Activated naive CD4-positive, alpha-beta T cell treated with anti-CD3 and anti-CD28 coated beads, Interleukin-2, amount 50 U/mL, for 24 hours (primary cell): ENCODE measurements around the gene FUBP3.

Source experiments
- H3K27ac Mint-ChIP-seq: one replicate; pipeline ENCODE4 v1.8.0; 2021; ENCODE audit warnings: mild to moderate bottlenecking, mixed read lengths
- H3K27me3 Mint-ChIP-seq: one replicate; pipeline ENCODE4 v1.8.0; 2021; ENCODE audit warnings: mixed read lengths
- H3K36me3 Mint-ChIP-seq: one replicate; pipeline ENCODE4 v1.8.0; 2021; ENCODE audit warnings: mixed read lengths
- H3K4me1 Mint-ChIP-seq: one replicate; pipeline ENCODE4 v1.8.0; 2021; ENCODE audit warnings: mixed read lengths
- H3K4me3 Mint-ChIP-seq: one replicate; pipeline ENCODE4 v1.8.0; 2021; ENCODE audit warnings: mild to moderate bottlenecking, mixed read lengths
- H3K9me3 Mint-ChIP-seq: one replicate; pipeline ENCODE4 v1.8.0; 2021; ENCODE audit warnings: mixed read lengths

Gene FUBP3

DNA sequence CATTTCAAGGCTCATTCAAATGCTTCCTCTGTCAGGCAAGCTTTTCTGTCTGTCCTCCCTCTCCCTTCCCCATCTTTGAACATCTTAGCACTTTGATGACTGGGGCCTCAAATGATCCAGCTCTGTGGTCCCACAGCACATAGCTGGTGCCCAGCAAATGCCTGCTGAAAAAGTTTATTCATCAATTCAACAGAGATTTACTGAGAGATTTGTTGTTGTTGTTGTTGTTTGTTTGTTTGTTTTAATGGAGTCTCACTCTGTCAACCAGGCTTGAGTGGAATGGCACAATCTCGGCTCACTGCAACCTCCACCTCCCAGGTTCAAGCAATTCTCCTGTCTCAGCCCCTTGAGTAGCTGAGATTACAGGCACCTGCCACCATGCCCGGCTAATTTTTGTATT, 108.2 kb downstream of the FUBP3 start:
- Mint-ChIP-seq H3K27me3 (no peaks in the 10 kb centered on the region), H3K36me3 (no peaks in the 10 kb centered on the region), H3K27ac (no peak overlapping the region), H3K9me3 (no peaks in the 10 kb centered on the region), H3K4me3 (no peak overlapping the region), H3K4me1 (peaks cover 11% of the 10 kb centered on the region)
